Right atrium auricular region (tissue), 2 donors: Measurements from ENCODE around the gene TSPAN12. TPM values are rescaled to one million over a fixed set of nuclear protein-coding genes. Genes with fewer than 3 reads are reported as not detected.

ENCODE experiments used
- total RNA-seq, 2 donors: library from RNA; depleted of rRNA; stranded (reverse); fragments of >200 nt; gene quantifications; one replicate each; pipeline ENCODE4 v1.1.0, GENCODE V29; 2016

Gene TSPAN12
- total RNA-seq, 2 donors from 2014 or later = 29.5 to 55.8 TPM

Other genes with a start within 250 kb of the TSPAN12 start
- gene ING3, start 92.6 kb upstream of the TSPAN12 start, total RNA-seq = 10 to 100 TPM in 1 of 2 donors, 1 to 10 TPM in 1; 9.9 to 10.4 TPM
- gene CPED1, start 130.6 kb upstream of the TSPAN12 start, total RNA-seq = 10 to 100 TPM; 13.8 to 19.0 TPM